ENCODE data around the gene GK.

- TF ChIP-seq, protein P1, sequence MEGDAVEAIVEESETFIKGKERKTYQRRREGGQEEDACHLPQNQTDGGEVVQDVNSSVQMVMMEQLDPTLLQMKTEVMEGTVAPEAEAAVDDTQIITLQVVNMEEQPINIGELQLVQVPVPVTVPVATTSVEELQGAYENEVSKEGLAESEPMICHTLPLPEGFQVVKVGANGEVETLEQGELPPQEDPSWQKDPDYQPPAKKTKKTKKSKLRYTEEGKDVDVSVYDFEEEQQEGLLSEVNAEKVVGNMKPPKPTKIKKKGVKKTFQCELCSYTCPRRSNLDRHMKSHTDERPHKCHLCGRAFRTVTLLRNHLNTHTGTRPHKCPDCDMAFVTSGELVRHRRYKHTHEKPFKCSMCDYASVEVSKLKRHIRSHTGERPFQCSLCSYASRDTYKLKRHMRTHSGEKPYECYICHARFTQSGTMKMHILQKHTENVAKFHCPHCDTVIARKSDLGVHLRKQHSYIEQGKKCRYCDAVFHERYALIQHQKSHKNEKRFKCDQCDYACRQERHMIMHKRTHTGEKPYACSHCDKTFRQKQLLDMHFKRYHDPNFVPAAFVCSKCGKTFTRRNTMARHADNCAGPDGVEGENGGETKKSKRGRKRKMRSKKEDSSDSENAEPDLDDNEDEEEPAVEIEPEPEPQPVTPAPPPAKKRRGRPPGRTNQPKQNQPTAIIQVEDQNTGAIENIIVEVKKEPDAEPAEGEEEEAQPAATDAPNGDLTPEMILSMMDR (IDR thresholded peaks at IDR 0.05) = no peak
- no peak for TF ChIP-seq POLR2A (IDR thresholded peaks at IDR 0.05)
Observed at GRCh38 chrX:30779453-30780030, 126.3 kb downstream of the GK start.

All from testis (tissue), 2 donors.